Mammary epithelial cell (primary cell): Measurements from ENCODE around the gene IDI1.

Experiments
- CTCF ChIP-seq, 2 donors: IDR thresholded peaks in 1 of 2; conservative IDR thresholded peaks in 1 of 2; 2 replicates each; pipeline ENCODE4 v1.5.1; 2011 to 2012; ENCODE audit warnings: inconsistent platforms in 2 of 2, low read length in 2 of 2, mild to moderate bottlenecking in 2 of 2, control low read depth in 1 of 2, low read depth in 1 of 2; ENCODE audit not compliant: insufficient read depth in 1 of 2; ENCODE audit errors: extremely low read depth in 1 of 2
- EZH2 ChIP-seq: IDR thresholded peaks from 2 replicates; pipeline ENCODE4 v1.6.1; 2012; ENCODE audit warnings: low read length, inconsistent platforms, borderline replicate concordance

GRCh38 chr10:1034758-1035157 is 14.2 kb downstream of the IDI1 start:
- TF ChIP-seq CTCF (conservative IDR thresholded peaks at IDR 0.05 in 1 of 2, IDR thresholded peaks at IDR 0.05 in 1 of 2; ENCODE audit: extremely low read depth in 1 of 2, insufficient read depth in 1 of 2, low read depth in 1 of 2, low read length in 2 of 2) (no peak), EZH2 (no peak)
